ENCODE results near the gene PRKACA.

Gene PRKACA

GRCh38 chr19:14090509-14091080 lies 27.0 kb downstream of the PRKACA start, which contains the start of gene SAMD1:
Gene SAMD1, minus strand, starts transcription at chr19:14090751.
- peak within 1 kb of the TSS; percentile 66 for H3K4me3 ChIP-seq (replicated peaks; ENCODE audit: insufficient read depth, low read length)
- TF ChIP-seq SPI1 (IDR thresholded peaks at IDR 0.05; ENCODE audit: borderline replicate concordance, low read depth) = no peak
- no peak for TF ChIP-seq REST (IDR thresholded peaks at IDR 0.05; ENCODE audit: insufficient replicate concordance, low read depth)
- no peak for TF ChIP-seq GABPA (IDR thresholded peaks at IDR 0.05; ENCODE audit: low read depth)
- TF ChIP-seq, protein P1, sequence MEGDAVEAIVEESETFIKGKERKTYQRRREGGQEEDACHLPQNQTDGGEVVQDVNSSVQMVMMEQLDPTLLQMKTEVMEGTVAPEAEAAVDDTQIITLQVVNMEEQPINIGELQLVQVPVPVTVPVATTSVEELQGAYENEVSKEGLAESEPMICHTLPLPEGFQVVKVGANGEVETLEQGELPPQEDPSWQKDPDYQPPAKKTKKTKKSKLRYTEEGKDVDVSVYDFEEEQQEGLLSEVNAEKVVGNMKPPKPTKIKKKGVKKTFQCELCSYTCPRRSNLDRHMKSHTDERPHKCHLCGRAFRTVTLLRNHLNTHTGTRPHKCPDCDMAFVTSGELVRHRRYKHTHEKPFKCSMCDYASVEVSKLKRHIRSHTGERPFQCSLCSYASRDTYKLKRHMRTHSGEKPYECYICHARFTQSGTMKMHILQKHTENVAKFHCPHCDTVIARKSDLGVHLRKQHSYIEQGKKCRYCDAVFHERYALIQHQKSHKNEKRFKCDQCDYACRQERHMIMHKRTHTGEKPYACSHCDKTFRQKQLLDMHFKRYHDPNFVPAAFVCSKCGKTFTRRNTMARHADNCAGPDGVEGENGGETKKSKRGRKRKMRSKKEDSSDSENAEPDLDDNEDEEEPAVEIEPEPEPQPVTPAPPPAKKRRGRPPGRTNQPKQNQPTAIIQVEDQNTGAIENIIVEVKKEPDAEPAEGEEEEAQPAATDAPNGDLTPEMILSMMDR (IDR thresholded peaks at IDR 0.05; ENCODE audit: insufficient read depth, low read length) = no peak
- no peak for TF ChIP-seq POLR2AphosphoS5 (IDR thresholded peaks at IDR 0.05; ENCODE audit: low read depth)
- no peaks in the 10 kb centered on the region for H3K27me3 ChIP-seq (ENCODE audit: insufficient read depth, poor library complexity, severe bottlenecking)
- DNase-seq (ENCODE audit: low read depth in 1 of 2, low spot score in 1 of 2) = peak; percentile 74 to 82
- peak within 1 kb of the TSS; percentile 84 for H3K27ac ChIP-seq (replicated peaks)

DNA sequence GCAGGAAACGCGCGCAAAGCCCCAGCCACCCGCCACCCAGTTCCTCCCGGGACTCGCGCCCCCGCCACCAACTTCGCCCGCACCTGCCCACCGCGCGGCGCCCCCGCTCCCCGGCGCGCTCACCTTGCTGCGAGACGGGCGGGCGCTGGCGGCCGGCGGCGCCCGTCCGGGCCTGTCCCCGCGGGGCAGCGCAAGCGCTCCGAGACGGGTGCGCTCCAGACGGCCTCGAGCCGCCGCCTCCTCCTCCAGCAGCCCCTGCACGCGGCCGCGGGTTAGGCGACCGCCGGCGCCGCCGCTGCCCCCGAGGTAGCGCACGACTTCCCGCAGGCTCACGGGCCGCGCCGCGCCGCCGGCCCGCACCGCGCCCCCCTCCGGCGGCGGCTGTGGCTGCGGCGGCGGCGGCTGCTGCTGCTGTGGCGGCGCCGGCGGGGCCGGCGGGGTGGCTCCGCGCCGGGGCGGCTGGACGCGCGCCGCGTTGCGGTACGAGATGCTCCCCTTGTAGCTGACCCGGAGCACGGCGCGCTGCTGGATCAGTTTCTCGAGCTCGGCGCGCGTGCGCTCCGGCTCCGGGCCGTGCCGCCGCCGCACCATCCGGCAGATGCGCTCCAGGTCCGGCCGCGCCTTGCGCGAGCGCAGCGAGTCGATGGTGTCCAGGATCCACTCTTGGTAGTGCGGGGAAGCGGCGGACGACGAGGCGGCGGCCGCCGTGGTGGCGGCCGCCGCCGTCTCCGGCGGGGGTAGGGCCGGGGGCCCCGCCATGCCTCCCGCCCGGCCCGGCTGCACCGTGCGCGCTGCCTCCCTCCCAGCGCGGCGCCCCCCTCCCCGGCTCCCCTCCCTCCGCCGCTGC lies 27.7 kb downstream of the PRKACA start:
- no peak overlapping the region for H3K27ac ChIP-seq (replicated peaks)

DNA sequence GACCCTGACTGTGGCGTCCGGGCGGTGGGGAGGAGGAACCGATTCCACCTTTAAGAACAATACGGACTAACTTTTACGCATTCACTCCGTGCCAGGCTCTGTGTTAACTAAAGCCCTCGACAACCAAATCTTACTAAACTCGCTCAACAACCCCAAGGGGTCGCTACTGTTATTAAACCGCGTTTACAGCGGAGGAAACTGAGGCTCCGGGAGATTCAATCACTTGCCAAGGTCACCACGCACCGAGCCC lies 28.2 kb downstream of the PRKACA start:
- no peak for DNase-seq (ENCODE audit: low read depth in 1 of 2, low spot score in 1 of 2)
- TF ChIP-seq GABPA (IDR thresholded peaks at IDR 0.05; ENCODE audit: low read depth) (no peak), POLR2AphosphoS5 (IDR thresholded peaks at IDR 0.05; ENCODE audit: low read depth) (no peak), SPI1 (IDR thresholded peaks at IDR 0.05; ENCODE audit: borderline replicate concordance, low read depth) (no peak), REST (IDR thresholded peaks at IDR 0.05; ENCODE audit: insufficient replicate concordance, low read depth) (no peak)
- TF ChIP-seq, protein P1 (IDR thresholded peaks at IDR 0.05; ENCODE audit: insufficient read depth, low read length) = no peak
- no peak overlapping the region for H3K27ac ChIP-seq (replicated peaks)
- no peaks in the 10 kb centered on the region for H3K27me3 ChIP-seq (ENCODE audit: insufficient read depth, poor library complexity, severe bottlenecking)
- H3K4me3 ChIP-seq (replicated peaks; ENCODE audit: insufficient read depth, low read length) = peak overlapping the region; percentile 66

More for the DNA sequence above, 27.7 kb downstream of the PRKACA start:
- no peak for TF ChIP-seq SPI1 (IDR thresholded peaks at IDR 0.05; ENCODE audit: borderline replicate concordance, low read depth)
- DNase-seq (ENCODE audit: low read depth in 1 of 2, low spot score in 1 of 2) = peak in 1 of 2 experiments; percentile 40
- H3K27me3 ChIP-seq (ENCODE audit: insufficient read depth, poor library complexity, severe bottlenecking) = no peaks in the 10 kb centered on the region
- peak overlapping the region; percentile 66 for H3K4me3 ChIP-seq (replicated peaks; ENCODE audit: insufficient read depth, low read length)

DNA sequence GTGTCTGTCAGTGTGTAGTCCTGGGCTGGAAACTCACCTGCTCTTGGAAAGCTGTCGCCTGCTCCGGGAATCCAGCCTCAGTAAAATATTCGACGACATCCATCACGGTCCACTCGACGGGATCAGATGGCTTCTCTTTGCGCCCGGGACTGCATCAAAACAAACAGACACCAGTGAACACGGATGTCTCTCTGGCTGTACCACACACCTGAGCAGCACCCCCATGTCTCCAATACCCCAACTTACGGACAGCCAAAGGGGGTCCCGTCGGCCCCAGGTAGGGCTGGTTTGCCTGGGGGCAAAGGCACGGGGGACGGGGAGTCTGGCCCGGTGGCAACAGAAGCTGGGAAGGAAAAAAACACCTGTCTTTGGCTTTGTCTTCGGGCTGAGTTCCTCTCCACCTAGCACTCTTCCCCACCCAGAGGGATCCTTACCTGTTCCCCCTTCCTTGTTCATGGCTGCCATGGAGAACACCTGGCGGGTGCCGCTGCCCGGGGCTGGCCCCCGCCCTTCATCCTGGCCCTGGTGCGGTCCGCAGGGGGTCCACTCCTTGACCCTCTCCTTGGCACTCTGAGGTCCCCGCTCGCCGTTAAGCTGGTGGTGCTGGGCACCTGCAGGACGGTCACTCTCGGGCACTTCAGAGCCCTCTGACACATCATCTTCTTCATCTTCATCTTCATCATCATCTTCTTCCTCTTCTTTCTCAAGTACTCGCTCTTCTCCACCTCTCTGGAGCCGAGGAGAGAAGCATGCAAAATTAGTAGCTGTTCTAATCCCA lies 28.7 kb downstream of the PRKACA start:
- Histone ChIP-seq H3K4me3 (replicated peaks; ENCODE audit: insufficient read depth, low read length) (no peak overlapping the region), H3K27me3 (ENCODE audit: insufficient read depth, poor library complexity, severe bottlenecking) (no peaks in the 10 kb centered on the region), H3K27ac (replicated peaks) (no peak overlapping the region)
- DNase-seq (ENCODE audit: low read depth in 1 of 2, low spot score in 1 of 2) = no peak
- TF ChIP-seq SPI1 (IDR thresholded peaks at IDR 0.05; ENCODE audit: borderline replicate concordance, low read depth) = no peak
- no peak for TF ChIP-seq REST (IDR thresholded peaks at IDR 0.05; ENCODE audit: insufficient replicate concordance, low read depth)
- no peak for TF ChIP-seq GABPA (IDR thresholded peaks at IDR 0.05; ENCODE audit: low read depth)
- no peak for TF ChIP-seq POLR2AphosphoS5 (IDR thresholded peaks at IDR 0.05; ENCODE audit: low read depth)

Measured in HL-60 (cell line).